GM21825 (cell line): Measurements from ENCODE around the gene ASH1L.
"Not testable (repeated sequence)": the region's sequence is repeated elsewhere in the genome, so short reads cannot be mapped to it uniquely, and the experiment has no call there.

Experiments used
- ATAC-seq: cut with Tn5 transposase; IDR thresholded peaks from one replicate; pipeline ENCODE4 v1.9.1; 2021; ENCODE audit warnings: mild to moderate bottlenecking, moderate library complexity; ENCODE audit not compliant: unreplicated experiment

ASH1L gene, protein sequence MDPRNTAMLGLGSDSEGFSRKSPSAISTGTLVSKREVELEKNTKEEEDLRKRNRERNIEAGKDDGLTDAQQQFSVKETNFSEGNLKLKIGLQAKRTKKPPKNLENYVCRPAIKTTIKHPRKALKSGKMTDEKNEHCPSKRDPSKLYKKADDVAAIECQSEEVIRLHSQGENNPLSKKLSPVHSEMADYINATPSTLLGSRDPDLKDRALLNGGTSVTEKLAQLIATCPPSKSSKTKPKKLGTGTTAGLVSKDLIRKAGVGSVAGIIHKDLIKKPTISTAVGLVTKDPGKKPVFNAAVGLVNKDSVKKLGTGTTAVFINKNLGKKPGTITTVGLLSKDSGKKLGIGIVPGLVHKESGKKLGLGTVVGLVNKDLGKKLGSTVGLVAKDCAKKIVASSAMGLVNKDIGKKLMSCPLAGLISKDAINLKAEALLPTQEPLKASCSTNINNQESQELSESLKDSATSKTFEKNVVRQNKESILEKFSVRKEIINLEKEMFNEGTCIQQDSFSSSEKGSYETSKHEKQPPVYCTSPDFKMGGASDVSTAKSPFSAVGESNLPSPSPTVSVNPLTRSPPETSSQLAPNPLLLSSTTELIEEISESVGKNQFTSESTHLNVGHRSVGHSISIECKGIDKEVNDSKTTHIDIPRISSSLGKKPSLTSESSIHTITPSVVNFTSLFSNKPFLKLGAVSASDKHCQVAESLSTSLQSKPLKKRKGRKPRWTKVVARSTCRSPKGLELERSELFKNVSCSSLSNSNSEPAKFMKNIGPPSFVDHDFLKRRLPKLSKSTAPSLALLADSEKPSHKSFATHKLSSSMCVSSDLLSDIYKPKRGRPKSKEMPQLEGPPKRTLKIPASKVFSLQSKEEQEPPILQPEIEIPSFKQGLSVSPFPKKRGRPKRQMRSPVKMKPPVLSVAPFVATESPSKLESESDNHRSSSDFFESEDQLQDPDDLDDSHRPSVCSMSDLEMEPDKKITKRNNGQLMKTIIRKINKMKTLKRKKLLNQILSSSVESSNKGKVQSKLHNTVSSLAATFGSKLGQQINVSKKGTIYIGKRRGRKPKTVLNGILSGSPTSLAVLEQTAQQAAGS (N-terminal part only)

DNA sequence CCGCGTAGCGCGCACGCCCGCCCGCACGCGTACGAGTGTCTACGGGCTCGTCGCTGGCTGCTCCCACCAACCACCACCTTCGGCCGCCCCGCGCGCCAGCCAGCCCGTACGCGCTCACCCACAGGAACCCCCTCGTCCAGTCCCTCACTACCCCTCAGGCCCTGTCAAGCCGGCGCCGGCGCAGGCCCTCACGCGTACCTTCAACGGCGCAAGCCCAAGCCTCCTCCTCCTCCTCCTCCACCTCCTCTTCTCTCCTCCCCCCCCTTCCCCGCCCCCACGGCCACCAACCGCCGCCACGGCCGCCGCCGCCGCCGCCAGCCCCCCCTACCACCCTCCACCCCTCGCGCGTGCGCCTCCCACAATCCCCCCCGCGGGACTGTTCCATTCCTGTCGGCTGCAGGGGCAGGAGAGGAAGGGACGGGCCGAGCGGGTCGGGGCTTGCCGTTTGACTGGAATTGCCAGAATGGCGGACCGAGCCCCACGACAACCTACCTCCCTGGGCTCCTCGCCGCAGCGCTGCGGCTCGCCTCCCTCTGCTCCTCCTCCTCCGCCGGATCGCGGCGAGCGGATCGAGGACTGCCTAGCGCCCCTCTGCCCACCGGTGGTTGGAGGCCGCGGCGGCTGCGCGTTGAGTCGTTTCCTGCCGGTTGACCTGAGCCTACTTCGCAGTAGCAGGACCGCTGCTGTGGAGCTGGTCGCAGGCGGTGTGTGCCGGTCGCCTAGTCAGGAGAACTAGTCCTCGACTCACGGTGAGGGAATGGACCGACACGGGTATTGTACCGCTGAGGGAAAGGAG, at the start of gene ASH1L:
Gene ASH1L (minus strand): TSS at position 223 of the 796 bp plus-strand sequence. CDS start 41,284 bp downstream, outside the sequence.
- ATAC-seq: peak; percentile 62

DNA sequence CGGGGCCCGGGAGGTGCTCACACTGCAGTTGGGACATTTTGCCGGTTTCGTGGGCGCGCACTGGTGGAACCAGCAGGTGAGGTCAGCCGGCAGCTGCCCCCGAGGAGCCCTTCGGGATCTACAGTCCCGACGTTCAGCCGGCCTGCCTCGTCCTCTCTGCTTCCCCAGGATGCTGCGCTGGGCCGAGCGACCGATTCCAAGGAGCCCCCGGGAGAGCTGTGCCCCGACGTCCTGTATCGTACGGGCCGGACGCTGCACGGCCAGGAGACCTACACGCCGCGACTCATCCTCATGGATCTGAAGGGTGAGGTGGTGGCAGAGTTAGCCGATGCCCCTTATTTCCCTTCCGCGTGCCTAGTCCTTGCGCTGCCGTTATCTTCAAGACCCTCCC, 47.6 kb upstream of the ASH1L start:
- not testable (repeated sequence) for ATAC-seq

DNA sequence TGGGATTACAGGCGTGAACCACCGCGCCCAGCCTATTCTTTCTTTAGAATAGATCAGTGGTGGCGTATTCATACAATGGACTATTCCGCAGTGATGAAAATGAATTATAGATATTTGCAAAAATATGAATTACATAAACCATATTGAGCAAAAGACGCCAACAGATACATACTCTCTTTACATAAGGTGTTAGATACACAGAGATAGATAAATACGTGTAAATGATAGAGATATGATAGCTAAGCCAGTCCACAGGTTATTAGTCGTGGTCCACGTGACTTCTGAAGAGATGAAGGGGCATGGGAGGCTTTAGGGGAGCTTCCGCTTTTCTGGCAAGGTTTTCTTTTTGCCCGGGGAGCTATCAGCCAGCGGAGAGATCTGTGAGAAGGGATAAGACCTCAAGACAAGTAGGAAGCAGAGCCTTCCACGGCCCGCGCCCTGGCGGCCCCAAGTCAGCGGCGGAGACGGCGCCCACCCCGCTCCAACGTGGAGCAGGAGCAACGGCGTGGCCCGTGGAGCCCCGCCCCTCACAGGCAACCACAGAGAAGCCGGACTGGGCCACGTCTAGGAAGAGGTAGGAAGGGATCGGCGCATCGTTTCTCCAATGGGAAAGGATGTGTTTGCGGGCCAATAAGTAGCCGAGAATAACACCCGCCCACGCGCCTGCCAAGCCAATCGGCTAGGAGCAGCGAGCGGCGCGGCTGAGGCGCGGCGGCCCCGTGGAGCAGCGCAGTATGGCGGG, 47.1 kb upstream of the ASH1L start, which contains the start of gene MSTO1:
Gene MSTO1 (plus strand): TSS at position 704 of the 742 bp plus-strand sequence. CDS start 31 bp downstream, at position 735.
- ATAC-seq: peak; percentile 89

DNA sequence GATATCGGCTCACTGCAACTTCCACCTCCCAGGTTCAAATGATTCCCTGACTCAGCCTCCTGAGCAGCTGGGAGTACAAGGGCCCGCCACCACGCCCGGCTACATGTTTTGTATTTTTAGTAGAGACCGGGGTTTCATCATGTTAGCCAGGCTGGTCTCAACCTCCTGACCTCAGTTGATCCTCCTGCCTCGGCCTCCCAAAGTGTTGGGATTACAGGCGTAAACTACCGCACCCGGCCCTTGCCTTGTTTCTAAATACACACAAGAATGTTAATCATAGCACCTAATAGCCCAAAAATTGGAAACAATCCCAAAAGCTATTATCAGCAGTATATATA, 46.3 kb upstream of the ASH1L start:
- ATAC-seq: no peak

DNA sequence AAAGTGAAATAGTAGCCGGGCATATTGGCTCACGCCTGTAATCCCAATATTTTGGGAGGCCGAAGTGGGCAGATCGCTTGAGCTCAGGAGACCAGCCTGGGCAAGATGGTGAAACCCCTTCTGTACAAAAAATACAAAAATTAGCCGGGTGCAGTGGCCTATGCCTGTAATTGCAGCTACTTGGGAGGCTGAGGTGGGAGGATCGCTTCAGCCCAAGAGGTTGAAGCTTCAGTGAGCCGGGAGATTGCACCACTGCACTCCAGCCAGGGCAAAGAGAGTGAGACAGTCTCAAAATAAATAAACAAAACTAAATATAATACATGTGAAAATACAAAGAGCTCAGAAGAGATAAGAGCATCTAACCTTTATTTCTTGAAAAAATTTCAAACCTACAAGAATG, 45.1 kb upstream of the ASH1L start:
- ATAC-seq: no peak

DNA sequence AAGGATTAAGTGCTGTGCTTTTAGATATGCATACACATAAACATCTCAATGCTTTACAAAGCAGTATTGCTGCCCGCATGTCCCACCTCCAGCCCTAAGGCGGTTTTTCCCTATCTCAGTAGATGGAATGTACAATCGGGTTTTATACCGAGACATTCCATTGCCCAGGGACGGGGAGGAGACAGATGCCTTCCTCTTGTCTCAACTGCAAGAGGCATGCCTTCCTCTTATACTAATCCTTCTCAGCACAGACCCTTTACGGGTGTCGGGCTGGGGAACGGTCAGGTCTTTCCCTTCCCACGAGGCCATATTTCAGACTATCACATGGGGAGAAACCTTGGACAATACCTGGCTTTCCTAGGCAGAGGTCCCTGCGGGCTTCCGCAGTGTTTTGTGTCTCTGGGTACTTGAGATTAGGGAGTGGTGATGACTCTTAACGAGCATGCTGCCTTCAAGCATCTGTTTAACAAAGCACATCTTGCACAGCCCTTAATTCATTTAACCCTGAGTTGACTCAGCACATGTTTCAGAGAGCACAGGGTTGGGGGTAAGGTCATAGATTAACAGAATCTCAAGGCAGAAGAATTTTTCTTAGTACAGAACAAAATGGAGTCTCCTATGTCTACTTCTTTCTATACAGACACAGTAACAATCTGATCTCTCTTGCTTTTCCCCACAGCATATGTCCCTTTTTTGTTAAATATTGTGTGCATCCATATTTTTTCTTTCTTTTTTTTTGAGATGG, 37.4 kb upstream of the ASH1L start:
- not testable (repeated sequence) for ATAC-seq

DNA sequence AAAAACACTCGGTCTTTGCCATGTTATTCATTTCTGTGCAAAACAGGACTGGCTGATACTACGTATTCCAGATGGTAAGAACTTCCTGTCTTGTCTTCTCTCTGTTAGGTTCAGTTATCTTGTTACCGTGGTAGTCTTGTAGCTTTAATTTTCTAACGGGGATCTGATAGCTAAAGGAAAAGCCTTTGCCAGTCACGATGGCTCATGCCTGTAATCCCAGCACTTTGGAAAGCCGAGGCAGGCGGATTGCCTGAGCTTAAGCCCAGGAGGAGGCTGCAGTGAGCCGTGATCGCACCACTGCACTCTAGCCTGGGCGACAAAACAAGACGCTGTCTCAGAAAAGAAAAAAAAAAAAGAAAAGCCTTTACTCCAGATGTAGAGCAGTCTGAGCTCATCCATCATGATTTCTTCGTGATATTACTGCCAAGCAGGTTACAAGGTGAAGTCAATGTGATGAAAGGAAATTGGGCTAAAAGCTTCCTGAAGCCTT, 36.3 kb upstream of the ASH1L start:
- no peak for ATAC-seq

DNA sequence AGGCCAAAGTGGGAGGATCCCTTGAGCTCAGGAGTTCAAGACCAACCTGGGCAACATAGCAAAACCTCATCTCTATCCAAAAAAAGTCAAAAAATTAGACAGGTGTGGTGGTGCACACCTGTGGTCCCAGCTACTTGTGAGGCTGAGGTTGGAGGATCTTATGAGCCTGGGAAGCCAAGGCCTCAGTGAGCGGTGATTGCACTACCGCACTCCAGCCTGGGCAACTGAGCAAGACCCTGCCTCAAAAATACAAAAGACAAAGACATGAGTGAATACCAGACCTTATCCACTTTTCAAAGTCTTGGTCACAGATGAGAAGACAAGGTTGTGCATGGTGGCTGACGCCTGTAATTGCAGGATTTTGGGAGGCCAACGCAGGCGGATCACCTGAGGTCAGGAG, 34.3 kb upstream of the ASH1L start:
- no peak for ATAC-seq

DNA sequence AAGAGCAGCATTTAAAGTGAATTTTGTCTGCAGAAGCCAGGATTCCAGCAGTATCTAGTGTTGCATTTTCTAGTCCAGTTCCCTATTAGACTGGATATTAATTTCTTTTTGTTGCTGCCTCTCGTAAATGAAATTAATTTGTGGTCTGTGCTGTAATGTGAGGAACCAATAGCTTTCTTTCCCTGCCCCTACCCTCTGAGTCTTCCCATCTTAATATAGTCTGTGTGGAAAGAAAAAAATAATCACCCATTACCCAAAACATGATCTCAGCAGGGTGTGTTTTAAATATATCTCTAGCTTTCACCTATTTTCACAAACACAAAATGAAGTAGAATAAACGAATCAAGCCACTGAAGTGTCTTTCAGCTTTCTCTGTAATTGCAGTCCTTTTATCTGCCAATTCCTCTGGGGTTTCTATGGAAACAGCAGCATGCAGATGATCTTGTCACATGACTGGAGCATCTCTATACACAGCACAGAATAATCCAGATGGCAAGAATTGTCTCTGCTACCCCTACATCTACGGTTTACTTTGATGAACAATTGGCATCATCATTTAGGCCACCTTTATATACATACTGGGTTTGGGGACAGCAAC, 33.4 kb upstream of the ASH1L start:
- not testable (repeated sequence) for ATAC-seq

DNA sequence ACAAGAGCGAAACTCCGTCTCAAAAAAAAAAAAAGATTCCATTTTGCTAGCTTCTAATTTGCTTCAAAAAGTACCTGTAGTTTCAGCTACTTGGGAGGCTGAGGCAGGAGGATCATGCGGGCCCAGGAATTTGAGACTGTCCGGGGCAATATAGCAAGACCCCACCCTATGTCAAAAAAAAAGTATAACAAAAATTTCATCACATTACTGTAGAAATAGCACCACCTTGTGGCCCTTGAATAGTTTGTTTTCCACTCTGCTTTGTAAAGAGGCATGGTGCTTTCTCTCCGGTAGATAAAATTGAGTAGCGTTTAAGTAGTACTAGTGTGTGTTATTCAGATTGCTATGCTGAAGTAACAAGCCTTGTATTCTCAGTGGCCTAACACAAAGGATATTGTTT, 29.2 kb upstream of the ASH1L start:
- no peak for ATAC-seq

DNA sequence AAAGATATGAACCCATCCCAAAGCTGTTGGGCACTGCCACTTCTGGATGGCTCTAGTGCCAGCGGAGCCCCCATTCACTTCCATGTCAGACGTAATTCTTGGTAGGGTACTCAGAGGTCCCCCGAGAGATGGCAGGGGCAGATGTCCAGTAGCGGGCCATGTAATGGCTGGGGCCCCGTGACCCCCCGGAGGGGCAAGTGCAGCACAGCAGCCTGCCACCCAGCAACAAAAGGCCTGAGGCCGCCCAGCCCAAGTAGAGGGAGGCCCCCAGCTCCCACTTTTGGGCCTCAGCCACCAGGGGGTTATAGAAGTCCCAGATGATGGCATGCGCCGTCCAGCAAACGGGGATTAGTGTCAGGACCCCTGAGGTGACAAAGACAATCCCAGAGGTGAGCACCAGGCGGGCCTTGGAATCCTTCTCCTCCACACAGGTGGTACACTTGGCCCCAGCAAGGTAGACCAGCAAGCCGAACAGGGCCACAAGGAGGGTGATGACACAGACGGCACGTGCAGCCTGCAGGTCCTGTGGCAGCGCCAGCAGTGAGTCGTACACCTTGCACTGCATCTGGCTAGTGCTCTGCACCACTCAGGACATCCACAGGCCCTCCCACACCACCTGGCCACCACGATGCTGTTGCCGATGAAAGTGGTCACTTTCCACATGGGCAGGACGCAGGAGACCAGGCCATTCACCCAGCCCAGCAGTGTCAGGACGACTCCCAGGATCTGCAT, 28.1 kb upstream of the ASH1L start:
- ATAC-seq: not testable (repeated sequence)

DNA sequence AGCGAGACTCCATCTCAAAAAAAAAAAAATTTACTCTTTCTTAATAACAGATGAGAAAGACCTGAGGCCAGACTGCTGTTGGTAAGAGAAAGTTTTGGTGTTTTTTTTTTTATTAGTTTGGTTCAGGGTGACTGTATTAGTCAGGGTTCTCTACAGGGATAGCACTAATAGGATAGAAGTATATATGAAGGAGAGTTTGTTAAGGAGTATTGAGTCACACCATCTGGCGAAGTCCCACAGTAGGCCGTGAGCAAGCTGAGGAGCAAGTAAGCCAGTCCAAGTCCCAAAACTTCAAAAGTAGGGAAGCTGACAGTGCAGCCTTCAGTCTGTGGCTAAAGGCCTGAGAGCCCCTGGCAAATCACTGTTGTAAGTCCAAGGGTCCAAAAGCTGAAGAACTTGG, 26.7 kb upstream of the ASH1L start:
- ATAC-seq: not testable (repeated sequence)

DNA sequence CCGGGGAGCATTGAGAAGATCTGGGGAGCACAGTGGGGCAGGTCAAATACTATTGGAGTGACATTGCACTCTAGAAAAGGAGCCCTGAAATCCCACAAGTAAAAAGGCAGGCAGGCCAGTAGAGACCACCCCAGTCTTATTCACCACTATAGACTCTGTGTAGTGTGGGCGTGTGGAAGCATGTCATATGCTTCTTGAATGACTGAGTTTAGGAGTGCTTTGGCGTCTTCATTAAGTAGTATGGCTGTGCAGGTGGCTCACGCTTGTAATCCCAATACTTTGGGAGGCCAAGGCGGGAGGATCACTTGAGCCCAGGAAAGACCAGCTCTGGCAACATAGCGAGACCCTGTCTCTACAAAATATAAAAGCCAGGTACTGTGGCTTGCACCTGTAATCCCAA, 21.2 kb upstream of the ASH1L start:
- not testable (repeated sequence) for ATAC-seq

DNA sequence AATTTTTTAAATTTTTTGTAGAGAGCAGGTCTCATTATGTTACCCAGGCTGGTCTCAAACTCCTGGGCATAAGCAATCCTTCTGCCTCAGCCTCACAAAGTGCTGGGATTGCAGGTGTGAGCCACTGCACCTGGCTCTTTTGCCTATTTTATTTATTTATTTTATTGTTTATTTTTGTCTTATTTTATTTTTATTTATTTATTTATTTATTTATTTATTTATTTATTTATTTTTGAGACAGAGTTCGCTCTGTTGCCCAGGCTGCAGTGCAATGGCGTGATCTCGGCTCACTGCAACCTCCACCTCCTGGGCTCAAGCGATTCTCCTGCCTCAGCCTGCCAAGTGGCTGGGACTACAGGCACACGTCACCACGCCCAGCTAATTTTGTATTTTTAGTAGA, 13.0 kb upstream of the ASH1L start:
- not testable (repeated sequence) for ATAC-seq

DNA sequence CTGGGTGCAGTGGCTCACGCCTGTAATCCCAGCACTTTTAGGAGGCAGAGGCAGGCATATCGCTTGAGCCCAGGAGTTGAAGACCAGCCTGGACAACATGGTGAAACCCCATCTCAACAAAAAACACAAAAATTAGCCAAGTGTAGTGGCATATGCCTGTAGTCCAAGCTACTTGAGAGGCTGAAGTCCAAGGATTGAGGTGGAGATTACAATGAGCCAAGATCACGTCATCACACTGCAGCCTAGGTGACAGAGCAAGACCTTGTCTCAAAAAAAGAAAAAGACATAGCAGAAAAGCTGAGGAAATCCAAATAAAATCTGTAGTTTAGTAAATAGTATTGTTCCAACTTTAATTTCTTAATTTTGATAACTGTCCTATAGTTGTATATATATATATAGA, 11.5 kb upstream of the ASH1L start:
- no peak for ATAC-seq

DNA sequence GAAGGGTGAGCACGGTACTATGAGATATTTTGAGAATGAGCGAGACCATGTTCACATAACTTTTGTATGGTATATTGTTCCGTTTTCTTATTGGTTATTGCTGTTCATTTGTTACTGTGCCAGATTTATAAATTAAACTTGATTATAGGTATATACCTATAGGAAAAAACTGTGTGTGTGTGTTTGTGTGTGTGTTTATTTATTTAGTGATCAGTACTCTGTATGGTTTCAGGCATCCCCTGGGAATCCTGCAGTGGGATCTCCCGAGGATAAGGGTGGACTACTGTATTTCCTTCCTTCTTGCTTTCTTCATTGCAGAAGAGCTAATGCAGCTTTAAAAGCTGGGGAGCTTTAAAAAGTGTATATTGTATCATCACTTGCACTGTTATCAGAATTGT, 8.0 kb upstream of the ASH1L start:
- no peak for ATAC-seq

DNA sequence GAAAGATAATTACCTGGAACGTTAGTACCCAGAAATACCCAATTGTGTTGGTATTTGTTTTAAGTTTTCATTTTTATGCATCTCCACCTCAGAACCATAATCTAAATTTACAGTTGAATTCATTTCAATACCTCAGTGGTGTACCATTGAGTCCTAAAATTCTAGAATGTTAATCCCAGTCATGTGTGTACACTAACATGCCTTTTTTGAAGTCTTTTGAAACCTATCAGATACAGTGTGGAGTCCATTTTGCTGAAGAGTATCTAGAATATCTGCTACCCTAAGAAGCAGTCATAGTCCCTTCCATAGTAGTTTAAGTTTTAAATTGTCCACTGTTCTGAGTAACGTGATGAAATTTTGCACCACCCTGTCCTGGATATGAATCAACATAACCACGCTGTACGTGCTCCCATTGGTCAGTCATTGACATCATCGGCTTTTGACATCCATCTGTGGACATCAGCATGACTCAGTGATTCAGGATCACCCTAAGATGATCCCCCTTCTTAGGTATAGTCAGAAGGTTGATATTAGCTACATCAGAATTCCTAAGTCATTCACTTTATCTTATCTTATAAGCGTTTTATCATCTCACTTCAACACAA, 7.5 kb upstream of the ASH1L start:
- ATAC-seq: no peak
